Amniotic stem cell (primary cell): ENCODE results near the gene KCNJ5.
"Not testable (repeated sequence)": the region's sequence is repeated elsewhere in the genome, so short reads cannot be mapped to it uniquely, and the experiment has no call there.

Experiments
- DNase-seq: peaks from one replicate; lab custom pipeline; 2025; lab: John Stamatoyannopoulos, UW

Gene KCNJ5

GRCh38 chr11:128913806-128914205 is 22.6 kb downstream of the KCNJ5 start:
- DNase-seq: no peak

DNA sequence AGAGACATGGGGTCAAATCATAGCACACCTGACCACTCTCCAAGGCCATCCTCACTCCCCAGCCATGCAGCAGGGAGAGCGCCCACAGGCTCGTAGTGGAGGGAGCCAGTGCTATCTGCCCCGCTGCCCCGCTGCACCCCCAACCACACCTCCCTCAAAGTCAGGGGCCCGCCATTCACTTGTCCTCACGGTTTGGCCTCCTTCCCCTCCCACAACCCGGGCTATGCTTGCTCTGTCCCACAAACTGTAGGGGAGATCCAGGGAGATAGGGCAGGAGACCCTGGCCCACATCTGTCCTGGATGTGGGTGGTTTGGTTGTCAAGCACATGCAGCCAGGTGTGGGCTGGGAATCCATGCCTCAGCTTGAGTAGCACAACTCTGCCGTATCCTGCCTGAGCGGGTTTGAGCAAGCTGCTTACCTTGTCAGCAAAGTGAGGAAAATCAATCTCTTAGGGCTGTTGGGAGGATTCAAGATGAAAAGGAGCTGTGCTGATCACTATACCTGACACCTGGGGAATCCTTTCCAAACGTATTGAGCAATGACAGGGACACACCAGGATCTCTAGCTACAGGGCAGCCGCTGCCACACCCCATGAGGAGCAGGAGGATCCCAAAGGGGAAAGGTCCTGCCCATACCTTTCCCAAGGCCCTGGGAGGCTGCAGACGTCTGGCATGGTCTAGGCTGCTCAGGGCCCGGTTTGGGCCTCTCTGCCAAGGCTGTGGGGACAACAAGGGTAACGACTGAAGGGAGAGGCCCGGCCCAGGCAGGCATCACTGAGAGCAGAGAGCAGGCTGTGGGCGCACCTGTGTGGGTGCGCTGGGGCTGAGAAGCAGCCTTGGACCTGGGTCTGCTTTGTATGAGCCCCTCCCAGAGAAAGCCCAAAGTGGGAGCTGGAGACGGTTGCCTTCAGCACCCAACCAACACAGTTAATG is 23.3 kb downstream of the KCNJ5 start:
- no peak for DNase-seq

GRCh38 chr11:128915149-128915521 is 24.0 kb downstream of the KCNJ5 start:
- no peak for DNase-seq

GRCh38 chr11:128916037-128916572 is 24.9 kb downstream of the KCNJ5 start:
- DNase-seq: no peak

GRCh38 chr11:128916681-128917080 is 25.5 kb downstream of the KCNJ5 start:
- DNase-seq: no peak

GRCh38 chr11:128917144-128917724 is 26.1 kb downstream of the KCNJ5 start:
- no peak for DNase-seq

- no peak for DNase-seq
These were observed 28.1 kb downstream of the KCNJ5 start for GRCh38 chr11:128919216-128919615.

- not testable (repeated sequence) for DNase-seq
These were observed 28.5 kb downstream of the KCNJ5 start for GRCh38 chr11:128919635-128920034.

DNA sequence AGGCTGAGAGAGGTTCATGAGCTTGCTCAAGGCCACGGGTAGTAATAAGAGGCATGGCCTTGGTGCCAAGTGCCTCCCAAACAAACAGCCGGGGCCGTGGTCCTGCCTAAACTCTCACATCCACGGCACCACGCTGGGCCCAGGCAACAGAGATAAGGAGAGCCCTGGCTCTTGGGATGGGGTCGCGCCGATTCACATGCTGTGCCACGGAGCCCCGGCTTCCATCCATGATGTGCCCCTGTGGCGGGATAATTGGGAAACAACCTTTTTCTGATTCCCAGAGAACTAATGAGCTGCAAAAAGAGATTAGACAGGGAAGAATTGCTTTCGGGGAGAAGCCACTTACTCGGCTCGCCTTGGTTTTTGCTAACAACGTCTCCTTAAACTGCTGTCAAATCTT is 29.5 kb downstream of the KCNJ5 start:
- DNase-seq: no peak

DNA sequence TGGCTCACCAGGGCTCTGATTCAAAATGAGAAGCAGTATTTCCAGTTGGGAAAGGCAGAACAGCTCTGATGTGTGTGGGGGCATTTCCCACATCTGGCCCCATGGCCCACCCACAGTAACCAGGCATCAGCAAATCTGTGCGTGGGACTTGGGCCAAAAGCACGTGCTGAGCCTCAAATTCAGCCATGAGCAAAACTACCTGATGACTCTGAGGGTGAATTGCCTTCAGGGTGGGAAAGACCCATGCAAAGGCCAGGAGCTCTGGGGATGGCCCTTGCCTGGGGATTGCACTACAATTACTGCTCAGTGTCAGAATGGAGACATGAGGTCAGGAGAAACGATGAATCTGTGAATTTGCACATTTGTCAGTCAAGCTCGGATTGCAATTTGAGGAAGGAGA is 30.6 kb downstream of the KCNJ5 start:
- no peak for DNase-seq

DNA sequence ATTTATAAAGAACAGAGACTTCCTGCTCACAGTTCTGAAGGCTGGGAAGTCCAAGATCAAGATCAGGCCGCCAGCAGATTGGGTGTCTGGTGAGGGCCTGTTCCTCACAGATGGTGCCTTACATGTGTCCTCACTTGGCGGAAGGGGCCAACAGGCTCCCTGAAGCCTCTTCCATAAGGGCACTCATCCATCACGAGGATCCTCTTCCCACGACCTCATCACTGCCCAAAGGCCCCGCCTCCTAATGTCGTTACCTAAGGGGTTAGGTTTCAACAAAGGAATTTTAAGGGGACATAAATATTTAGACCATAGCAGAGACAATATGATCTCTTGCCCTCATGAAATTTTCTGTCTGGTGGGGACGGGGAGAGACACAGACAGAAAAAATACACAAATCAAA is 32.9 kb downstream of the KCNJ5 start:
- no peak for DNase-seq

DNA sequence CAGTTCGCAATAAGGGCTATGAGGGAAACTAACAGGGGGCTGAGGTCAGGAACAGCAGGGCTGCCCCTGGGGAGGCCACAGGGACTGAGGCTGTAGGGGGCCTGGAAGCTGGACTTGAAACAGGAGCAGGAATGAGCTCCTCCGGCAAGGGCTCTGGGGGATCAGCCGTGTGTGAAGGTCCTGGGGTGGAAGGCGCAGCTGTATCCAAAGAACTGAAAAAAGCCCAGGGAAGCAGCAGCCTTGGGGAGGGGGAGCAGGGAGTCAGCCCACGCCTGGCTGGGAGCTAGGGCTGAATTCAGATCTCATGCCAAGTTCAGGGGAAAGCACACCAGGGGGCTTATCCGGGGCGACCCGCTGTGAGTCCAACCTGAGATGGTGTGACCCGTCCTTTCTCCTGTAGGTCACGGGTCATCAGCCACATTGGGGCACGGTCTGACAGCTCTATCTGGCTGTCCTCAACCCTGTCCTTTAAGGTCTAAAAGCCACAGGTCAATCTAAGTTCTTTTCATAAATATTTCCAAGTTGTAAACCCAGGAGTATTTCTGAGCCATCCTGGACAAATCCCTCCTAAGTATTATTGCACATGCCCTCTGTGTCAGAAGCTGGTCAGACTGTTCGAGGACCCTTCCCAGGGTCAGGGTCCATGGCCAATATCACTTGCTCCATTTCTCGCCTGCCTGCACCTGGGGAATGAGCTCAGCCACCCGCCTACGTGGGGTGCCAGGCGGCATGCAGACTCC is 33.5 kb downstream of the KCNJ5 start:
- no peak for DNase-seq

GRCh38 chr11:128925250-128925600 is 34.1 kb downstream of the KCNJ5 start:
- no peak for DNase-seq

DNA sequence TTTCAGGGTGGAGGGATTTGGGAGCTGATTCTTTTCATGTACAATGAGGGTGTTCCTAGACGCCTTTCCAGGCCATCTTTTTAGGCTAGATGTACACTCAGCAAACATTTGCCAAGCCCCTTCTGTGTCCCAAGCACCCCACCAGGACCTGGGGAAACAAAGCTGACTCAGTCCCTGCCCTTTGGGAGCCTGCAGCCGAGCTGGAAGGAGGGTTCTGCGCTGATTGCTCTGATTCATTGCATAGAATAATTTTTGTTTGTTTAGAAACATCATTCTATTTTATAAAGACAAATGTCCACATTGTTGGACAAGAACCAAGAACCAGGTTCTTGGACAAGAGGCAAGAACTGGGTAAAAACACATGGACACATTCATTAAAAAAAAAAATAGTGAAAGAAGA is 34.8 kb downstream of the KCNJ5 start:
- no peak for DNase-seq

DNA sequence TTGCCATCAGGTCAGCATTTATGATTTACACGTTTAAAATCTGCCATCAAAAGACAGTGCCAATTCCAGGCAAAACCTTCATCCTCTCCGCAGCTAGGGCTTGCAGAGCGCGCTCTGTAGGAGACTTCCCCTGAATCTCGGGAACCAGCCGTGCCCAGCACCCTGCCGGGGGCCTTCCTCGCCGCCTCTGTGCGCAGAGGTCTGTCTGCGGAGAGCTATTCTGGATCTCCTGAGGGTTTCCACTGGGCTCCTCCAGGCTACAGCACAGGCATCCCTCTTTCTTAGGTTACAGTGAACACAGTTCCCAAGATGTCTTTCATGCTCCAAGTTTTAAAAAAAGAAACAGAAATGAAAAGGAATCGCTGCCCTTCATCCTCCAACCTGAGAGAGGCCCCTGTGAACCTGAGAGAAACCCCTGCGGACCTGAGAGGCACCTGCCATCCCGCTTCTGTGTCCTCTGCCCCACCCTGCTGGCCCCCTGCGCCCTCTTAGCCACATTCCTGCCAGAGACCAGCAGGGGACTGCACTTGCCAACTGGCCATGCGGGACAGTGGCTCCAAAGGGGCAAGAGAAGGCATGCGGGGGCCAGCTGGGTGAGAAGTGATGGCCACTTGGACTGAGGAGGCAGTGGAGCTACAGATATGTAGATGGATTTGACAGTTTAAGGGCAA is 35.4 kb downstream of the KCNJ5 start:
- DNase-seq: no peak

GRCh38 chr11:128927108-128927461 is 35.9 kb downstream of the KCNJ5 start:
- no peak for DNase-seq

DNA sequence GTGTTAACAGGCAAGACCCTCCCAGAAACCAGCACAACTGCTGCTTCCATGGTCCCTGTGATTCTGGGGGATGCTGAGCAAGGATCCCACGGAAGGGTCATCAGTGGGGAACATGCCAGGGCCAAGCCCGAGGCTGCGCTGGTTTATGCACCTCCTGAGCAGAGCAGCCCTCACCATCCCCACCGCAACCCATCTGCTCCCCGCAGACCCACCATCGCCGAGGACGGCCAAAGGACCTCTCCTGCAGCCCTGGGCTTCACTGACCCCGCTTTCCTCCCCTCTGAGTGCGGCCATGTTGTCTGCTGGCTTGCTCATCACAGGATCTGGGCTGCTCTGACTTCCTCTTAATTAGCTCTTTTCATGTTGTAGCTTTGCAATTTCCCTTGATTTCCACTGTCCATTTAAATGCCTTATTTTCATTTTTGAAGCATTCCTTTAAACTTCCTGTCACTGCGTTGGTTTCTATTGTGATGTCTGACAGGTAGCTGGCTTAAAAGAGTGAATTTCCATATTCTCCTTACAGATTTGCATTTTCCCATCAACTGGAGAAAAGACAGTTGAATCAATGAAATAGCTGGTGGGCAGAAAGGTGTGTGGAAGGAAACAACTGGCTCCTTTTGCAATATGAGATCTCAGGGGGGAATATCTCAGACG is 36.7 kb downstream of the KCNJ5 start:
- no peak for DNase-seq

DNA sequence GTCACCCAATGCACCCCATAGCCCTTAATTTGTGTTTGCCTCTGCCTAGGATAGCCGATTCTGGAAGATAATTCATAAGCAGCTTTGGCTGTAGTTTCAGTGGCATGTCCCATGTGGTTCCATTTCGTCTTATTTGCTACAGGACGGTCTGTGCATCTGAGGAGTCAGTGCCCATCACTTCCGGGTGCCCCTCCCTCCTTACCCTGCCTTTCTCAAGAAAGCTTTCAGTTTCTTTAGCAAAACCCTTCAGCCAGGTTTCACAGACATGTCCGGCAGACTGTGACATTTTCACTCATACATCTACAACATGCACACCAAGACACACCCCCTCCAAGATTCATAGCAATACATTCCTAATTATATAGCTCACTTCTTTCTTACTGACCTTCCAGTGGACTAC is 37.2 kb downstream of the KCNJ5 start:
- no peak for DNase-seq

- DNase-seq: no peak
These were observed 38.3 kb downstream of the KCNJ5 start for GRCh38 chr11:128929468-128929867.

DNA sequence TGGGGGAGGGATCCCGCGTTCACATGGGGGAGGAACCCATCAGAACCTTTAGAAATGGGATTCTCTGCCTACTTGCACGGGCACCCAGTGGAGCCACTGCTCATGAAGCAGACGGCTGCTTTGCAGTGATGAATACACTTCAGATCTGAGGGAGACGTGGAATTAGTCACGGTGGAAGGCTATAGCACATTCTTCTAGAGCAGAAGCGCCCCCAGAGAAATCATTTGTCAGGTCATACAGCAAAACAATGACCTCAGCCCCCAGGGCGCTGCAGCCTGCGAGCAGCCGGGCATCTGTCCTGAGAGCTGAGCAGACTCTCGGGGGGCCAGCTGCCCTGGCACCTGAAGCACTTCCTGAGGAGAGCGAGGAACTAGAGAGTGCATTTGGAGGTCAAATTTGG is 38.8 kb downstream of the KCNJ5 start:
- no peak for DNase-seq

DNA sequence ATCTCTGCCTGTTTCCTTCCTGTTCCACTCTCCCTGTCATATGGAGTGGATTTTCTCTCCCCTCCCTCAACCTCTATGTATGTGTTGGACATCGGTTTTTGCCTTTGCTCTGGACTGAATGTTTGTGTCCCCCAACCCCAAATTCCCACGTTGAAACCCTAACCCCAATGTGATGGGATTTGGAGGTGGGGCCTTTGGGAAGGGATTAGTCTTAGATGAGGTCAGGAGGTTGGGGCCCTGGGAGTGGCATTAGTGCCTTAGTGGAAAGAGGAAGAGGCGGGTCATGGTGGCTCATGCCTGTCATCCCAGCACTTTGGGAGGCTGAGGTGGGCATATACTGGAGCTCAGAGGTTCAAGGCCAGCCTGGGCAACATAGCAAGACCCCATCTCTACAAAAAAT is 39.9 kb downstream of the KCNJ5 start:
- DNase-seq: no peak

- no peak for DNase-seq
These were observed 40.5 kb downstream of the KCNJ5 start for GRCh38 chr11:128931668-128932067.
